Heart left ventricle (tissue), 16 donors: ENCODE data around the gene CIAPIN1. TPM values are rescaled to one million over a fixed set of nuclear protein-coding genes. Genes with fewer than 3 reads are reported as not detected.

ENCODE experiments used
- ATAC-seq, 4 donors: fragments of 200-7000 bp; cut with Tn5 transposase; one replicate each; pipeline ENCODE4 v1.9.1; 2020 to 2022; ENCODE audit warnings: moderate library complexity in 4 of 4, mild to moderate bottlenecking in 3 of 4, moderate number of reproducible peaks in 1 of 4
- DNase-seq, 5 donors: peaks; one replicate each; pipeline ENCODE4 v3.0.0-alpha.2; 2020
- H3K27ac ChIP-seq, 12 donors: fragments of 200-600 bp; sonication (generic) in 4 of 12; one replicate each; pipeline versions ENCODE4 v1.5.0 to v1.8.0; 2016 to 2022; ENCODE audit warnings: mild to moderate bottlenecking in 2 of 12
- H3K27me3 ChIP-seq, 9 donors: fragments of 200-600 bp; sonication (generic) in 2 of 9; one replicate each; pipeline versions ENCODE4 v1.5.1 to v1.8.0; 2016 to 2022; ENCODE audit warnings: mild to moderate bottlenecking in 3 of 9
- H3K36me3 ChIP-seq, 9 donors: fragments of 200-600 bp; sonication (generic) in 2 of 9; one replicate each; pipeline versions ENCODE4 v1.5.0 to v1.8.0; 2018 to 2022; ENCODE audit warnings: mild to moderate bottlenecking in 2 of 9
- H3K4me1 ChIP-seq, 12 donors: fragments of 200-600 bp; sonication (generic) in 4 of 12; one replicate each; pipeline versions ENCODE4 v1.5.0 to v1.8.0; 2016 to 2022; ENCODE audit warnings: mild to moderate bottlenecking in 3 of 12
- H3K4me3 ChIP-seq, 12 donors: fragments of 200-600 bp; sonication (generic) in 4 of 12; one replicate each; pipeline versions ENCODE4 v1.5.0 to v1.8.0; 2017 to 2022; ENCODE audit warnings: mild to moderate bottlenecking in 9 of 12, moderate library complexity in 4 of 12
- H3K9me3 ChIP-seq, 12 donors: fragments of 200-600 bp; sonication (generic) in 4 of 12; one replicate each; pipeline versions ENCODE4 v1.5.0 to v1.8.0; 2016 to 2022; ENCODE audit warnings: mild to moderate bottlenecking in 1 of 12
- CTCF ChIP-seq, 12 donors: fragments of 200-600 bp; sonication (generic) in 4 of 12; IDR thresholded peaks; one replicate each; pipeline versions ENCODE4 v1.5.0 to v1.8.0; 2018 to 2022; ENCODE audit warnings: antibody characterized with exemption in 12 of 12, mild to moderate bottlenecking in 5 of 12
- POLR2A ChIP-seq, 2 donors: fragments of 450-650 bp; IDR thresholded peaks; one replicate each; pipeline ENCODE4 v1.6.1; 2017; ENCODE audit warnings: antibody characterized with exemption in 2 of 2, mild to moderate bottlenecking in 2 of 2, moderate library complexity in 2 of 2
- WGBS, 4 donors: extraction: QIAGEN DNeasy Blood & Tissue Kit in 2 of 4; methylation state at CpG; one replicate each; pipeline versions ENCODE4 v1.1.5 to v1.1.7; 2013 to 2018; 5-methylcytosine and 5-hydroxymethylcytosine counted together
- intact Hi-C, 10 donors: fragments of 100-400 bp; cut with DNase I; formaldehyde crosslinking; loops; one replicate each; pipeline versions ENCODE4 v1.11.1 to v1.14.2; 2022
- polyA plus RNA-seq, 2 donors: library from polyadenylated mRNA; stranded (reverse); fragments of 200-250 nt; gene quantifications; one replicate each; pipeline ENCODE4 v1.2.3, GENCODE V29; 2013
- total RNA-seq, 9 donors: library from RNA; depleted of rRNA in 2 of 9; stranded (reverse); fragments of >200 nt in 2 of 9; fragmentation: NEBNext Ultra II Directional in 3 of 9; extraction: Animal tissue kit (Norgen Biotek cat#: 25700) in 3 of 9; gene quantifications; one replicate each; pipeline versions ENCODE4 v1.1.0 to v1.2.4, GENCODE V29; 2016 to 2023
- donor health status: ischemic (EF 13 %, LVEDD 7.1; RV severe dilation, severe dysfunction).
- donor health status: healthy with polysubstance abuse.
- donor health status: DM: no; HTN: yes; CAD: no.
- donor health status: DM: no; HTN: no; CAD: no.
- donor health status: ischemic (EF 25% LVEDD 6.9; RV normal size, moderate dysfunction).
- donor health status: ischemic (EF 25% LVEDD 5.7; RV mildly dilated, moderate dysfunction).
- donor health status: healthy.
- donor health status: DM: yes; HTN: yes; CAD: no.
- donor health status: ischemic (EF 35%, LVEDD 5.7; RV mildly dilated, moderate dysfunction).
- donor health status: nonischemic (EF 11% LVEDD 7.7; RV severe dilation, severe dysfunction).
- donor health status: DM: yes; HTN: yes; CAD: no.
- donor health status: PGD.
- donor health status: ischemic (EF 29% LVEDD 5.4; RV normal size, mild dysfunction).
- donor health status: nonischemic (EF 23%, LVEDD 6.1; RV moderate dilation, normal function).

The CIAPIN1 gene
- total and polyA plus RNA-seq, 11 donors = 22.4 to 73.2 (median 51.7) TPM

DNA sequence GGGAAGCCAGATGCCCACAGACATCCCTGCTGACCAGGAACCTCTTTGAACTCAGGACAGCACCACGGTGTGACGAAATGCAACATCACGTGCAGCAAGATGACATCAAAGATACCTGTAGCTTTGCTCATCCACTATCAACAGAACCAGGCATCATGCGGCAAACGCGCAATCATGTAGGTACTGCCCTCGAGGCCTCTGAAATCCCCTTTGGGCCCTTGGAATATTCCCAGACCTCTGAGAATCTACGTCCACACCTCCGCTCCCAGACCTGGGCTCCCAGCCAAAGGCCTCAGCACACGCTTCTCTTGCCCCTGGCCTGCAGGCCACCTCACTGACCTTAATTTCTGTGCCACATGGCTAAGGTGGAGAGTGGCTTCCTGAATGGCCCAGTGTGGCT, 67.6 kb downstream of the CIAPIN1 start:
- no peak overlapping the region for H3K4me3 ChIP-seq
- H3K4me1 ChIP-seq = peaks cover 0 to 75% (median 36%) of the 10 kb centered on the region in 12 donors
- H3K9me3 ChIP-seq = no peaks in the 10 kb centered on the region
- DNase-seq (peak in 1 of 5 donors; percentile 44), ATAC-seq (peak in 1 of 4 donors; percentile 14)
- 45 to 79% (median 52%) methylated on average over 5 to 10 of the region's 10 CpGs for WGBS, 4 donors
- peaks cover 0 to 31% (median 0%) of the 10 kb centered on the region in 9 donors for H3K36me3 ChIP-seq
- intact Hi-C loops = loop anchor here in 1 of 10 donors (10.0 kb wide), 1 partner anchor 65 kb away; no protein-coding TSS in a partner anchor
- H3K27ac ChIP-seq = peak overlapping the region in 3 of 12 donors; percentile 3 to 30 (median 15)
- no peaks in the 10 kb centered on the region for H3K27me3 ChIP-seq
- TF ChIP-seq CTCF (IDR thresholded peaks at IDR 0.05) (no peak), POLR2A (IDR thresholded peaks at IDR 0.05) (no peak)

Other genes with a start within 250 kb of the CIAPIN1 start
- 10 to 100 TPM; 43.9 to 68.8 (median 52.1) TPM for gene ARL2BP, start 202.1 kb downstream of the CIAPIN1 start, total RNA-seq
- 10 to 100 TPM; 40.3 to 83.5 TPM for gene ARL2BP, start 202.1 kb downstream of the CIAPIN1 start, polyA plus RNA-seq
- 10 to 100 TPM in 1 of 9 donors, 1 to 10 TPM in 8; 2.0 to 14.8 (median 2.4) TPM for gene PLLP, start 162.7 kb downstream of the CIAPIN1 start, total RNA-seq
- gene PLLP, start 162.7 kb downstream of the CIAPIN1 start, polyA plus RNA-seq = 10 to 100 TPM in 1 of 2 donors, 1 to 10 TPM in 1; 8.2 to 10.4 TPM
- gene CCL22, start 88.6 kb downstream of the CIAPIN1 start, total RNA-seq = under 1 TPM in 5 of 9 donors, not detected in 4; 0.10 to 0.24 (median 0.13) TPM
- gene CCL22, start 88.6 kb downstream of the CIAPIN1 start, polyA plus RNA-seq = under 1 TPM in 1 of 2 donors, not detected in 1; 0.06 TPM
- 10 to 100 TPM in 8 of 9 donors, 1 to 10 TPM in 1; 8.3 to 59.5 (median 15.4) TPM for gene CX3CL1, start 74.9 kb downstream of the CIAPIN1 start, total RNA-seq
- gene CX3CL1, start 74.9 kb downstream of the CIAPIN1 start, polyA plus RNA-seq = 10 to 100 TPM; 13.7 to 15.5 TPM
- 1 to 10 TPM in 2 of 9 donors, not detected in 7; 1.0 to 4.0 TPM for gene CCL17, start 42.6 kb downstream of the CIAPIN1 start, total RNA-seq
- under 1 TPM in 1 of 2 donors, not detected in 1; 0.26 TPM for gene CCL17, start 42.6 kb downstream of the CIAPIN1 start, polyA plus RNA-seq
- gene COQ9, start 94 bp upstream of the CIAPIN1 start, total RNA-seq = 100 to 1,000 TPM; 126 to 331 (median 191) TPM
- gene COQ9, start 94 bp upstream of the CIAPIN1 start, polyA plus RNA-seq = 100 to 1,000 TPM; 156 to 436 TPM
- gene POLR2C, start 15.3 kb upstream of the CIAPIN1 start, total RNA-seq = 10 to 100 TPM; 37.4 to 99.8 (median 48.7) TPM
- gene POLR2C, start 15.3 kb upstream of the CIAPIN1 start, polyA plus RNA-seq = 10 to 100 TPM; 19.9 to 69.4 TPM
- 10 to 100 TPM in 3 of 9 donors, 1 to 10 TPM in 6; 6.4 to 14.8 (median 7.9) TPM for gene DOK4, start 39.1 kb upstream of the CIAPIN1 start, total RNA-seq
- gene DOK4, start 39.1 kb upstream of the CIAPIN1 start, polyA plus RNA-seq = 1 to 10 TPM; 5.9 to 6.7 TPM
- 10 to 100 TPM in 2 of 9 donors, 1 to 10 TPM in 7; 3.3 to 17.0 (median 6.8) TPM for gene CCDC102A, start 89.2 kb upstream of the CIAPIN1 start, total RNA-seq
- 1 to 10 TPM; 4.4 to 8.1 TPM for gene CCDC102A, start 89.2 kb upstream of the CIAPIN1 start, polyA plus RNA-seq
- gene ADGRG5, start 95.3 kb upstream of the CIAPIN1 start, total RNA-seq = 1 to 10 TPM in 1 of 9 donors, under 1 TPM in 3, not detected in 5; 0.07 to 1.4 (median 0.11) TPM
- under 1 TPM in 1 of 2 donors, not detected in 1; 0.04 TPM for gene ADGRG5, start 95.3 kb upstream of the CIAPIN1 start, polyA plus RNA-seq
- gene ADGRG1, start 181.2 kb upstream of the CIAPIN1 start, total RNA-seq = 10 to 100 TPM; 15.2 to 65.2 (median 17.5) TPM
- 10 to 100 TPM; 14.1 to 23.3 TPM for gene ADGRG1, start 181.2 kb upstream of the CIAPIN1 start, polyA plus RNA-seq
- 1 to 10 TPM in 1 of 9 donors, under 1 TPM in 8; 0.12 to 1.4 (median 0.53) TPM for gene ADGRG3, start 220.9 kb upstream of the CIAPIN1 start, total RNA-seq
- gene ADGRG3, start 220.9 kb upstream of the CIAPIN1 start, polyA plus RNA-seq = under 1 TPM; 0.15 to 0.61 TPM
- gene DRC7, start 247.4 kb upstream of the CIAPIN1 start, total RNA-seq = under 1 TPM in 1 of 9 donors, not detected in 8; 0.29 TPM
- gene DRC7, start 247.4 kb upstream of the CIAPIN1 start, polyA plus RNA-seq = not detected